GM19463 (cell line): Measurements from ENCODE around the gene CES3.
A peak's percentile ranks its signal among the peaks of the same experiment; 100 is the strongest.
"Not testable (repeated sequence)": the region's sequence is repeated elsewhere in the genome, so short reads cannot be mapped to it uniquely, and the experiment has no call there.

Experiments used
- ATAC-seq: cut with Tn5 transposase; IDR thresholded peaks from one replicate; pipeline ENCODE4 v1.9.1; 2021; ENCODE audit warnings: mild to moderate bottlenecking, moderate library complexity; ENCODE audit not compliant: unreplicated experiment

The CES3 gene

GRCh38 chr16:66944971-66945370, 16.1 kb upstream of the CES3 start:
- not testable (repeated sequence) for ATAC-seq

GRCh38 chr16:66945939-66946338, 15.1 kb upstream of the CES3 start:
- no peak for ATAC-seq

GRCh38 chr16:66946541-66946940, 14.5 kb upstream of the CES3 start:
- no peak for ATAC-seq

- ATAC-seq = no peak
These were observed 14.1 kb upstream of the CES3 start for GRCh38 chr16:66946974-66947301.

DNA sequence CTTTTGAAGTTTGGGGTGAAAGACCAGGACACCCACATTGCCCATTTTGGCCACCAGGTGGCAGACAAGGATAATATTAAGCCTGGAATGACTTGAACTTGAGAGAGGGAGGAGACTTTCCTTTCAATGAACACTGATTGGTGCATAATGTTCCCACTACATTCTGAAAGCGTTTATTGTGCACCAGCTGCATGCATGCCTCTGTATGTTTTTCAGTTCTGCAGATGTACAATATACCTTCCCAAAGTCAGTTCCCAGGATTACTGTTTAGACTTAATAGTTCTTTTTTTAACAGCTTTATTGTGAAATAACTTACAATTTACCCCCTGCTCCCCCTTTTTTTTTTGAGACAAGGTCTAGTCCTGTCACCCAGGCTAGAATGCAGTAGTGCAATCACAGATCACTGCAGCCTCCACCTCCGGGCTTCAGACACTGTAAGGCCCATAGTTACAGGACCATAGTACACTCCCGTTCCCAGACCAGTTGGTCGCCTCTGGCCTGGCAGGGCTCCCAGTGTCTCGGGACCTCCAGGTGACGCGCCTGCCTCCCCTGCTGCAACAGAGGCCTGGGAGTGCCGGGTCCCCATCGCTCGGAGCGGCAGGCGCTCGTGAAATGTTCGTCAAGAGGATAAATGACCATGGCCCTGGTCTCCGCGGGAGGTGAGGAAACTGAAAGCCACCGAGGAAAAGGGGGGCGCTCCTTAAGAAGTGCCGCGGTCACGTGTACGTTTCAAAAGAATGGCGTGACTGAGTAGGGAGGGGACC, 13.6 kb upstream of the CES3 start:
- peak; percentile 61 for ATAC-seq

DNA sequence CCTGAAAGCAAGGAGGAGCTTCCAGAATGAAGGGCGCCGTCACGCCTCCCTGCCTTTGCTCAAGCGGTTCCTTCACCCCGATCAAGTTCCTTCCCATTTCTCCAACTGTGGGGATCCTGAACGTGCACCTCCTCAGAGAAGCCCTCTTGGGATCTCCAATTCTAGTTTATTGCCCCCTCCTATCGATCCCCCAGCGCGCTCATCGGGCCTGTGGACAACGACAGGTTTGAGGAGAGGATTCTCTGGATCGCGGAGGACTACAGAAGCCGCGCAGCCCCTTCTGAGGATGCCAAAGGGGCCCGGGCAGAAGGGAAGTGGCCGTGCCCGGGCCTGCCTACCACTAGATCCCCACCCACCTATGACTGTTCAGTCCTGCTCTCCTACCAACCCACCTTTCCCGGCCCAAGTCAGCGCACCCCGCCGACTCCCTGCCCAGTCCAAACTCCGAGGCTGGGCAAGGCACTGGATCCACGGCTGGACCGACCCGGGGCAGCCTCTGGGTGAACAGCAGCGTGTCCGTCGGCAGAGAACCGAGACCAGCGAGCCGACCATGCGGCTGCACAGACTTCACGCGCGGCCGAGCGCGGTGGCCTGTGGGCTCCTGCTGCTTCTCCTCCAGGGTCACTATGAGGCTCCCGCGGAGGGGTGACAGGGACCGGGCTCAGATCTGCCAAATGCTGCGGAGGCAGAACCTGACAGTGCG, 12.8 kb upstream of the CES3 start:
- no peak for ATAC-seq

- ATAC-seq = no peak
These were observed 12.2 kb upstream of the CES3 start for GRCh38 chr16:66948837-66949225.

DNA sequence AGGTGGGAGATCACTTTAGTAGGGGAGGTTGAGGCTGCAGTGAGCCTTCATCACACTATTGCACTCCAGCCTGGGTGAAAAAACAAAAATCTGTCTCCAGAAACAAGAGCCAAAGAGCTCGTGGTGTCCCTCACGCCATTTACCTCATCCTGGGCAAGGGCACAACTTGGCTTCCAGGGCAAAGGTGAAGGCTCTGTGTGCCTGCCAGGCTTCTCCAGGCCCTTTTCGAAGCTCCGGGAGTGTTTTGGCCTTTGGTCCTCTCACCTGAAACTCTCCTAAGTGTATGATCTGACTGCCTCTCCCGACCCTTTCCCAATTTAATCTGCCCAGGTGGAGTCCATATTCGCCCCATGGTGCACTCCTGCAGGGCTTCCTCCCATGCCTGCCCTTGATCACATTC, 11.6 kb upstream of the CES3 start:
- ATAC-seq = no peak

- ATAC-seq = no peak
These were observed 10.6 kb upstream of the CES3 start for GRCh38 chr16:66950437-66950836.

DNA sequence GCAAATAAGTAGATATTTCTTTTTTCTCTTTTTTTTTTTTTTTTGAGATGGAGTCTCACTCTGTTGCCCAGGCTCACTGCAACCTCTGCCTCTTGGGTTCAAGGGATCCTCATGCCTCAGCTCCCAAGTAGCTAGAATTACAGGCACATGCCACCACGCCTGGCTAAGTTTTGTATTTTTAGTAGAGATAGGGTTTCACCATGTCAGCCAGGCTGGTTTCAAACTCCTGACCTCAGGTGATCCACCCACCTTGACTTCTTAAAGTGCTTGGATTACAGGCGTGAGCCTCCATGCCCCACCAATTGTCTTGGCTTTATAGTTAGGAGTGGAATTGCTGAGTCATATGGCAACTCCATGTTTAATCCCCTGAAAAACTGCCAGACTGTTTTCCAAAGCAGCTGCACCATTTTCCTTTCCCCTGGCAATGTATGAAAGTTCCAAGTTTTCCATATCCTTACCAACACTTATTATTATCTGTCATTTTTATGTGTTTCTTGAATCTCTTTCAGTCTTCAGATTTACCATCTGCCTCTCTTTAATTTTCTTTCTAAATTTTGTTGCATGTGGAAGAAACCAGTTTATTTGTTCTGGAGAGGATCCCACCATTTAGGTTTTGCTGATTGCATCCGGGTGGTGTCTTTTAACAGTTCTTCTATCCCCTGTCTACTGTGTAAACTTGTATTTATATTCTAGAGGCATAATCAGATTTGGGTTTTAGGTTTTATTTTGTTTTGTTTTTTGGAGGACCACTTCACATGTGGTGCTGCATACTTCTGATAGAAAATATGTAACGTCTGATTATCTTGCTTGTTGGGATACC, 9.9 kb upstream of the CES3 start:
- no peak for ATAC-seq

DNA sequence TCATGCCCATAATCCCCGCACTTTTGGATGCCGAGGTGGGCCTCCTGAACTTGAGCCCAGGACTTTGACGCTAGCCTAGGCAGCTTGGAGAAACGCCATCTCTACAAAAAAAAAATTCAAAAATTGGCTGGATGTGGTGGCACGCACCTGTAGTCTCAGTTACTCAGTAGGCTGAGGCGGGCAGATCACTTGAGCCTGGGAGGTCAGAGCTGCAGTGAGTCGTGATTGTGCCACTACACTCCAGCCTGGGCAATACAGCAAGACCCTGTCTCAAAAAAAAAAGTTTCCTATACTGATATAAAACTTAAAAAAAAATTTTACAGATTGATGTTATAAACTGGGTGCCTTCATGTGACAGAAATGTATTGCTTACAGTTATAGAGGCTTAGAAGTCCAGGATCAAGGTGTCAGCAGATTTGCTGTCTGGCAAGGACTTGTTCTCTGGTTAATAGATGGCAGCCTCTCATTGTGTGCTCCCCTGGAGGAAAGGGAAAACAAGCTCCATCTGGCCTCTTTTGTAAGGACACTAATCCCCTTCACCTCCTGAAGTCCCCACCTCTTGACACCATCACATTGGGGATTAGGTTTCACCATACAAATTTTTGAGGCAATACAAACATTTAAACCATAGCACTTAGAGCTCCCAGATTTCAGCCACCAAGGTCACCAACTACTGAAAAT, 8.5 kb upstream of the CES3 start:
- ATAC-seq = no peak

DNA sequence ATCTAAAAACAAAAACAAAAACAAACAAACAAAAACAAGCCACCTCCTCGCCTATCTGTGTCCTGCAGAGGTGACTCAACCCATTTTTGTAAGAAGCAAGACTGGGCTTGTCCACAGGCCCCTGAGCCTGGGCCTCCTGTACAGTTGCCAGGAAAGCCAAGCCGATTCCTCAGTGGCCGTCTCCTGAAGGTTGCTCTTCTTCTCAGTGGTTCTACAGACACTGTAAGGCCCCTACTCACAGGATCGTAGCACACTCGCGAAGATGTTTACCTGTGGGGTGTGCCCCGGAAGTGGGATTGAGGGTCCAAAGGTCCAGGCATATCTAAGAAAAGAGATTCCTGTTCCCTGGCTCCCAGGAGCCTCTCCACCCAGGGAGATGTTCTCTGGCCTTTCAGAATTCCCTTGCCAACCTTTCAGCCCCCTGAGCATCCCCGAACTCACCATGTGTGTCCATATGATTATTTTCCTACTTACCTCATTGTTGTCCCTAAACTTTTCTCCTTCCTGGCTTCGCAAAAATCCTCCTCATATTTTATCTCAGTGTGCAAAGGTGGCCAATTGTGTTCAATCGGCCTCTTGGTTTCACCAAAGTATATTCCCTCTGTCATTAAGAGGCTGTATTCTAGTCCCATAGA, 7.5 kb upstream of the CES3 start:
- ATAC-seq = no peak

DNA sequence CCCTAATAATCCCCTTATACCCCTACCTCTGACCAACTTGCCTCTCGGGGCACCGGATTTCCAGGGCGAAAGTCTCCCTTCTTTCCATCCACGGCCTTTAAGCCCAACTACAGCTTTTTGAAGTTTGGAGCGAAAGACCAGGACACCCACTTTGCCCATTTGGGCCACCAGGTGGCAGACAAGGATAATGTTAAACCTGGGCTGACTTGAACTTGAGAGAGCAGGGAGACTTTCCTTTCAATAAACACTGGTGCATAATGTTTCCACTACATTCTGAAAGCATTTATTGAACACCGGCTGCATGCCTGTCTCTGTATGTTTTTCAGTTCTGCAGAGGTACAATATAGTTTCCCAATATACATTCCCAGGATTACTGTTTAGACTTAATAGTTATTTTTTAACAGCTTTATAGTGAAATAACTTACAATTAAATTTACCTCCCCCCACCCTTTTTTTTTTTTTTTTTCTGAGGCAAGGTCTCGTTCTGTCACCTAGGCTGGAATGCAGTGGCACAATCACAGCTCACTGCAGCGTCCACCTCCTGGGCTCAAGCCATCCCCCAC, 6.9 kb upstream of the CES3 start:
- no peak for ATAC-seq

- ATAC-seq = not testable (repeated sequence)
These were observed 5.5 kb upstream of the CES3 start for GRCh38 chr16:66955363-66956153.

DNA sequence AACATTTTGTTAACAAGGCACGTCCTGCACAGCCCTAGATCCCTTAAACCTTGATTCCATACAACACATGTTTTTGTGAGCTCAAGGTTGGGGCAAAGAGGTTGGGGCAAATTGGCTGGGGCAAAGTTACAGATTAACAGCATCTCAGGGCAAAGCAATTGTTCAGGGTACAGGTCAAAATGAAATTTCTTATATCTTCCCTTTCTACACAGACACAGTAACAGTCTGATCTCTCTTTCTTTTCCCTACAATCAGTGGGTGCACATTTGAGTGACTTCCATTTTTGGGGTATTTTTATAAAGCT, 5.0 kb upstream of the CES3 start:
- not testable (repeated sequence) for ATAC-seq

DNA sequence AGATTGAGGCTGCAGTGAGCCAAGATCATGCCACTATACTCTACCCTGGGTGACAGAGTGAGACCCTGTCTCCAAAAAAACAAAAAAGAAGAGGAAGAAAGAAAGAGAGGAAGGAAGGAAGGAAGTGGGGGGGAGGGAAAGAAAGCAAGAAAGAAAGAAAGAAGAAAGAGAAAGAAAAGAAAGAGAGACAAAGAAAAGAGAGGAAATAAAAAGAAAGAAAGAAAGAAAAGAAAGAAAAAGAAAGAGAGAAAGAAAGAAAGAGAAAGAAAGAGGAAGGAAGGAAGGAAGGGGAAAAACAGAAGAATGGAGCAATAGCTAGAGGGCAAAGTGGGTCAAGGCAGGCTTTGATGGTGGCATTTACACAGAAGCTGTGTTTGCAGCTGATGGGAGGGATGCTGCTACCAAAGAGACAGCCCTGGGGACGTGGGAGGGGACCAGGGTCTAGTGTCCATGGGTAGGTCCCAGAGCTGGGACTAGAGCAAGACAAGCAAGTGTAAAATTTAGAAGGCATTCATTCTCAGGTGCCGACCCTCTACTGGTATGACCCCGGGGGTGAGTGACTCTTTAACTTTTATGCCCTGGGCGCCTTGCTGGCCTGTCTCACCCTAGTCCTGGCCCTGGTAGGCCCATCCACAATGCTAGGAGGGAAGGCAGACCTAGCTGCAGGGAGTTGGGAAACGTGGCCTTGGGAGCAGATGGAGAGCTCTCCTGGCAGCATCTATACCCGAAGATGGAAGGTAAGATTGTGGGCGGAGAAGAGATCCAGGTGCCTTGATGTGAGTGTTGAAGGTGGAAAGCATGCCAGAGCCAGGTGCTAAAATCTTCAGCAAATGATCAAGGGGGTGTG, 2.0 kb upstream of the CES3 start:
- ATAC-seq = no peak

GRCh38 chr16:66959704-66960161, 1.3 kb upstream of the CES3 start:
- ATAC-seq = no peak

DNA sequence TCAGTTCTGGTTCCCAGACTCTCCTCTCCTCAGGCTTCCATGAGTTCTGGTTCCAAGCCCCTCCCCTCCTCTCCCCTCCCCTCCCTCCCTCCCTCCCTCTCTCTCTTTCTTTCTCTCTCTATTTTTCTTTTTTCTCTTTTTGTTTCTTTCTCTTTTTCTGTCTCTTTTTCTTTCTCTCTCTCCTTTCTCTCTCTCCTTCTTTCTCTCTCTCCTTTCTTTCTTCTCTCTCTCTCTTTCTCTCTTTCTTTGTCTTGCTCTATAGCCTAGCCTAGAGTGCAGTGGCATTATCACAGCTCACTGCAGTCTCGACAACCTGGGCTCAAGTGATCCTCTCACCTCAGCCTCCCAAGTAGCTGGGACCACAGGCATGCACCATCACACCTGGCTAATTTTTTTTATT, 796 bp upstream of the CES3 start:
- ATAC-seq = no peak

DNA sequence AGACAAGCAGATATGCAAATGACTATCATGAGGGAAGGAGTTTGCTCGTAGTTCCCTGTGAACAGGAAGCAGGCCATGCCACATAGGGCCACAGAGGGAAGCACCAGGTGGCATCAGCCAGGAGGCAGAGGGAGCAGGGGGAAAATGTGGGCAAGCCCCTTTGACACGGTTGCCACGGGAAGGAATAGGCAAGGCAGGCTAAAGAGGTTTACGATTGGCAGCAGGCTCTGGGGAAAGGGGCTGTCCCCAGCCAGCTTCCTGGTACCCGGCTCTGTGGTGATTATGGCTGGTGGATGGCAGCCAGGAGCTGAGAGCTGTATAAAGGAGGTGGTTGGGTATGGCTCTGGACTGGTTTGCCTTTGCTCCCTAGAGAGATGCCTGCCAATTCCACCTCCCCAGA, 848 bp downstream of the CES3 start:
- no peak for ATAC-seq
